ENCODE results near the gene SH3RF3. TPM values are rescaled to one million over a fixed set of nuclear protein-coding genes. Genes with fewer than 3 reads are reported as not detected.

SH3RF3 gene
- total and polyA plus RNA-seq, 2 of the 13 experiments (the other 11 are each of a cell fraction or from before 2014, with no cell fraction given), result 0.04 TPM; not detected in 1

- H3K4me1 ChIP-seq (ENCODE audit: insufficient read depth, low read length), result no peaks in the 10 kb centered on the region
- H3K4me3 ChIP-seq (replicated peaks in 1 of 3; ENCODE audit: insufficient read depth in 1 of 3, low read depth in 2 of 3, low read length in 3 of 3), result no peak overlapping the region
- in situ Hi-C loops (cut with HindIII; ENCODE audit: extremely low pct_ligation_motif_present, low pct_unique_long_range_greater_than_20kb), result no loop called here
- POLR2A ChIA-PET, result no interaction called here
- no peak for FAIRE-seq
- ATAC-seq, result no peak
- no peak overlapping the region for H3K9ac ChIP-seq (ENCODE audit: insufficient read depth, low read depth, low read length)
- no peak overlapping the region for H3K27ac ChIP-seq (ENCODE audit: extremely low read length, insufficient read depth, low read length)
- H3K9me3 ChIP-seq (ENCODE audit: low read length), result no peaks in the 10 kb centered on the region
- intact Hi-C loops (cut with micrococcal nuclease; ENCODE audit: unreplicated experiment), result no loop called here
- TF ChIP-seq, protein P1, sequence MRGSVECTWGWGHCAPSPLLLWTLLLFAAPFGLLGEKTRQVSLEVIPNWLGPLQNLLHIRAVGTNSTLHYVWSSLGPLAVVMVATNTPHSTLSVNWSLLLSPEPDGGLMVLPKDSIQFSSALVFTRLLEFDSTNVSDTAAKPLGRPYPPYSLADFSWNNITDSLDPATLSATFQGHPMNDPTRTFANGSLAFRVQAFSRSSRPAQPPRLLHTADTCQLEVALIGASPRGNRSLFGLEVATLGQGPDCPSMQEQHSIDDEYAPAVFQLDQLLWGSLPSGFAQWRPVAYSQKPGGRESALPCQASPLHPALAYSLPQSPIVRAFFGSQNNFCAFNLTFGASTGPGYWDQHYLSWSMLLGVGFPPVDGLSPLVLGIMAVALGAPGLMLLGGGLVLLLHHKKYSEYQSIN (CRISPR knock-in tag; IDR thresholded peaks at IDR 0.05; ENCODE audit: borderline replicate concordance), result no peak
- TF ChIP-seq, protein P2, sequence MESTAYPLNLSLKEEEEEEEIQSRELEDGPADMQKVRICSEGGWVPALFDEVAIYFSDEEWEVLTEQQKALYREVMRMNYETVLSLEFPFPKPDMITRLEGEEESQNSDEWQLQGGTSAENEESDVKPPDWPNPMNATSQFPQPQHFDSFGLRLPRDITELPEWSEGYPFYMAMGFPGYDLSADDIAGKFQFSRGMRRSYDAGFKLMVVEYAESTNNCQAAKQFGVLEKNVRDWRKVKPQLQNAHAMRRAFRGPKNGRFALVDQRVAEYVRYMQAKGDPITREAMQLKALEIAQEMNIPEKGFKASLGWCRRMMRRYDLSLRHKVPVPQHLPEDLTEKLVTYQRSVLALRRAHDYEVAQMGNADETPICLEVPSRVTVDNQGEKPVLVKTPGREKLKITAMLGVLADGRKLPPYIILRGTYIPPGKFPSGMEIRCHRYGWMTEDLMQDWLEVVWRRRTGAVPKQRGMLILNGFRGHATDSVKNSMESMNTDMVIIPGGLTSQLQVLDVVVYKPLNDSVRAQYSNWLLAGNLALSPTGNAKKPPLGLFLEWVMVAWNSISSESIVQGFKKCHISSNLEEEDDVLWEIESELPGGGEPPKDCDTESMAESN (CRISPR knock-in tag; conservative IDR thresholded peaks at IDR 0.05), result no peak
- TF ChIP-seq USF2 (IDR thresholded peaks at IDR 0.05; ENCODE audit: low read depth, low read length) (no peak), USF2 (CRISPR knock-in tag; IDR thresholded peaks at IDR 0.05; ENCODE audit: borderline replicate concordance) (no peak), ARID2 (CRISPR knock-in tag; IDR thresholded peaks at IDR 0.05; ENCODE audit: borderline replicate concordance) (no peak), ARID5B (CRISPR knock-in tag; IDR thresholded peaks at IDR 0.05) (no peak), CHCHD3 (CRISPR knock-in tag; IDR thresholded peaks at IDR 0.05) (no peak)
- DNase-seq (ENCODE audit: low spot score), result no peak
- no peaks in the 10 kb centered on the region for H4K20me1 ChIP-seq (ENCODE audit: insufficient read depth, low read length)
- no peak overlapping the region for H3K4me2 ChIP-seq (ENCODE audit: low read depth, low read length)
- H2AFZ ChIP-seq (ENCODE audit: low read length), result no peak overlapping the region
- WGBS (ENCODE audit: low lambda C conversion rate), result 42% methylated on average over 15 of the region's 15 CpGs
- CTCF ChIA-PET (ENCODE audit: low intra/inter-chr PET ratio, low total read pairs), result no interaction called here
- no peaks in the 10 kb centered on the region for H3K36me3 ChIP-seq (replicated peaks in 1 of 2; ENCODE audit: control insufficient read depth in 1 of 2, insufficient read depth in 2 of 2, low read length in 2 of 2)
- no peaks in the 10 kb centered on the region for H3K79me2 ChIP-seq (ENCODE audit: insufficient read depth, low read length)
- BruUV-seq (replicated peaks), result no TSS peak
- peaks cover 0 to 2% of the 10 kb centered on the region in 2 experiments; a peak in 2 of 5 replicates for H3K27me3 ChIP-seq (ENCODE audit: control insufficient read depth in 1 of 2, insufficient read depth in 2 of 2, low read length in 2 of 2)
Observed at GRCh38 chr2:109453371-109453995, 324.5 kb downstream of the SH3RF3 start.
